GM23248 (cell line): ENCODE measurements around the gene HECTD1.

Experiments used
- EZH2 ChIP-seq: fragments of 200-600 bp; sonication (generic); IDR thresholded peaks from 2 replicates; pipeline ENCODE4 v1.6.1; 2018; ENCODE audit warnings: antibody characterized with exemption, mild to moderate bottlenecking; ENCODE audit not compliant: insufficient read depth, poor library complexity, severe bottlenecking
- EZH2phosphoT487 ChIP-seq: fragments of 200-600 bp; sonication (generic); IDR thresholded peaks from 2 replicates; pipeline ENCODE4 v1.6.1; 2018; ENCODE audit warnings: antibody characterized with exemption, moderate library complexity, mild to moderate bottlenecking, low read depth; ENCODE audit not compliant: insufficient read depth

GRCh38 chr14:31232081-31232480 lies 24.5 kb upstream of the HECTD1 start:
- TF ChIP-seq EZH2 (no peak), EZH2phosphoT487 (no peak)
